Lower lobe of right lung (tissue), 2 donors: ENCODE results near the gene RAB4B. TPM values are rescaled to one million over a fixed set of nuclear protein-coding genes. Genes with fewer than 3 reads are reported as not detected.
A peak's percentile ranks its signal among the peaks of the same experiment; 100 is the strongest.
"Not testable (repeated sequence)": the region's sequence is repeated elsewhere in the genome, so short reads cannot be mapped to it uniquely, and the experiment has no call there.

ENCODE experiments used
- ATAC-seq, 2 donors: fragments of 200-7000 bp; cut with Tn5 transposase; one replicate each; pipeline ENCODE4 v1.9.1; 2020 to 2022; ENCODE audit warnings: mild to moderate bottlenecking in 2 of 2, moderate library complexity in 2 of 2
- DNase-seq: peaks from one replicate; pipeline ENCODE4 v3.0.0-alpha.2; 2020
- H3K27ac ChIP-seq: fragments of 200-600 bp; one replicate; pipeline ENCODE4 v1.8.0; 2022
- H3K27me3 ChIP-seq: fragments of 200-600 bp; one replicate; pipeline ENCODE4 v1.8.0; 2022; ENCODE audit warnings: low read depth
- H3K36me3 ChIP-seq: fragments of 200-600 bp; one replicate; pipeline ENCODE4 v1.8.0; 2022; ENCODE audit warnings: mild to moderate bottlenecking
- H3K4me1 ChIP-seq: fragments of 200-600 bp; one replicate; pipeline ENCODE4 v1.8.0; 2022
- H3K4me3 ChIP-seq: fragments of 200-600 bp; one replicate; pipeline ENCODE4 v1.8.0; 2022; ENCODE audit warnings: mild to moderate bottlenecking
- H3K9me3 ChIP-seq: fragments of 200-600 bp; one replicate; pipeline ENCODE4 v1.8.0; 2022
- CTCF ChIP-seq: fragments of 200-600 bp; IDR thresholded peaks from one replicate; pipeline ENCODE4 v1.8.0; 2022; ENCODE audit warnings: antibody characterized with exemption, mild to moderate bottlenecking
- intact Hi-C: fragments of 100-400 bp; cut with DNase I; formaldehyde crosslinking; loops from one replicate; pipeline ENCODE4 v1.11.0; 2022
- total RNA-seq: library from RNA; stranded (reverse); fragmentation: NEBNext Ultra II Directional; extraction: Animal tissue kit (Norgen Biotek cat#: 25700); gene quantifications from one replicate; pipeline ENCODE4 v1.2.1, GENCODE V29; 2021
- donor health status: DM: no; HTN: yes; CAD: no; lungs with severe emphysema.

RAB4B gene
- total RNA-seq, 1 donor from 2014 or later: 48.5 TPM

DNA sequence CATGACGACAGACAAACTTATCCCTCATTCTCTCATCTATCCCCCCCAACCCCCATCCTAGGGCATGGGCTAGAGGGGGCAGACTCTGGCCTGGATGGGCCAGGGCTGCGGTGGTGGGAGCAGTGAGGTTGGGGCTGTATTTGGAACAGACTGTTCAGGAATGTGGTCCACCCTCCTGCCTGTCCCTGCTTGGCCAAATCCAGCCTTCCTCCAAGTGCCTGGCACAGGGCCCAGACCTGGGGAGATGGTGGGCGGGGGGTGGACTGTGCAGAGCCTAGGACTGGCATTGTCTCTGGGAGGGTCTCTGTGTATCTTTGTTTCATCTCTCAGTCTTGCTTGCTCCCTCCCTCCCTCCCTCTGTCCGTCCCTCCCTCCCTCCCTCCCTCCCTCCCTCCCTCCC lies 35.1 kb downstream of the RAB4B start:
- no peak for TF ChIP-seq CTCF
- no peaks in the 10 kb centered on the region for H3K9me3 ChIP-seq
- peak; percentile 11 to 16 for ATAC-seq
- no peak overlapping the region for H3K27ac ChIP-seq
- no peaks in the 10 kb centered on the region for H3K27me3 ChIP-seq
- H3K36me3 ChIP-seq: peaks cover 19% of the 10 kb centered on the region
- peak; percentile 61 for DNase-seq
- H3K4me1 ChIP-seq: peaks cover 47% of the 10 kb centered on the region
- intact Hi-C loops: no loop called here
- no peak overlapping the region for H3K4me3 ChIP-seq

- no peak overlapping the region for H3K27ac ChIP-seq
- DNase-seq (peak; percentile 22), ATAC-seq (no peak)
- H3K9me3 ChIP-seq: no peaks in the 10 kb centered on the region
- intact Hi-C loops: no loop called here
- H3K27me3 ChIP-seq: no peaks in the 10 kb centered on the region
- peaks cover 46% of the 10 kb centered on the region for H3K4me1 ChIP-seq
- H3K4me3 ChIP-seq: no peak overlapping the region
- H3K36me3 ChIP-seq: no peaks in the 10 kb centered on the region
- no peak for TF ChIP-seq CTCF
Observed at GRCh38 chr19:40815223-40815622, 37.2 kb downstream of the RAB4B start.

GRCh38 chr19:40818480-40819399 lies 40.7 kb downstream of the RAB4B start:
- H3K27ac ChIP-seq: peak overlapping the region; percentile 34
- peak; percentile 87 for DNase-seq
- peak; percentile 86 to 91 for ATAC-seq
- peaks cover 38% of the 10 kb centered on the region for H3K4me1 ChIP-seq
- H3K27me3 ChIP-seq, intact Hi-C loops, H3K9me3 ChIP-seq, H3K36me3 ChIP-seq: not testable (repeated sequence)
- peak; percentile 45 for TF ChIP-seq CTCF
- H3K4me3 ChIP-seq: peak overlapping the region; percentile 46

GRCh38 chr19:40819479-40820234 lies 41.6 kb downstream of the RAB4B start:
- peak; percentile 77 for TF ChIP-seq CTCF
- Histone ChIP-seq H3K27ac (peak overlapping the region; percentile 32), H3K4me1 (peaks cover 38% of the 10 kb centered on the region)
- H3K4me3 ChIP-seq, H3K36me3 ChIP-seq, H3K27me3 ChIP-seq, intact Hi-C loops, H3K9me3 ChIP-seq: not testable (repeated sequence)
- ATAC-seq (peak; percentile 67 to 80), DNase-seq (peak; percentile 57)

DNA sequence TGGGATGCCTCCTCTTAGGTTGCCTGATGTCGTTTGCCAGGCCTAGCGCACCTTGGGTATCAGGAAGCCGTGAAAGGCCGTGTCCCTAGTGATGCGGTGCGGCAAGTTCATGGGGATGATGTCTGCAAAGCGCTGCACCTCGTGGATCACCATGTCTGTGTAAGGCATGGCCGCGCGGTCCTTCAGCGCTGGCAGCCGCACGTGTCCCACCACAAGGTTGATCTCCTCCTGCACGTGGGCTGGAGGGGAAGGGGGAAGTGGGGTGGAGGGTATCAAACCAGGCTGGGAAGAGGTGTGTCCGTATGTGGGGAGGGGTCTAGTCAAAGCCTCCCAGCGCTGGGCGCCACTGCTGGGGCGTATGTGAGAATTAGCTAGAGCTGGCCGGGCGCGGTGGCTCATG lies 44.1 kb downstream of the RAB4B start:
- Histone ChIP-seq H3K36me3 (peaks cover 8% of the 10 kb centered on the region), H3K9me3 (no peaks in the 10 kb centered on the region), H3K27ac (peak overlapping the region; percentile 49), H3K4me1 (peaks cover 38% of the 10 kb centered on the region), H3K27me3 (no peaks in the 10 kb centered on the region), H3K4me3 (no peak overlapping the region)
- ATAC-seq (no peak), DNase-seq (peak; percentile 46)
- intact Hi-C loops: no loop called here
- TF ChIP-seq CTCF: no peak

DNA sequence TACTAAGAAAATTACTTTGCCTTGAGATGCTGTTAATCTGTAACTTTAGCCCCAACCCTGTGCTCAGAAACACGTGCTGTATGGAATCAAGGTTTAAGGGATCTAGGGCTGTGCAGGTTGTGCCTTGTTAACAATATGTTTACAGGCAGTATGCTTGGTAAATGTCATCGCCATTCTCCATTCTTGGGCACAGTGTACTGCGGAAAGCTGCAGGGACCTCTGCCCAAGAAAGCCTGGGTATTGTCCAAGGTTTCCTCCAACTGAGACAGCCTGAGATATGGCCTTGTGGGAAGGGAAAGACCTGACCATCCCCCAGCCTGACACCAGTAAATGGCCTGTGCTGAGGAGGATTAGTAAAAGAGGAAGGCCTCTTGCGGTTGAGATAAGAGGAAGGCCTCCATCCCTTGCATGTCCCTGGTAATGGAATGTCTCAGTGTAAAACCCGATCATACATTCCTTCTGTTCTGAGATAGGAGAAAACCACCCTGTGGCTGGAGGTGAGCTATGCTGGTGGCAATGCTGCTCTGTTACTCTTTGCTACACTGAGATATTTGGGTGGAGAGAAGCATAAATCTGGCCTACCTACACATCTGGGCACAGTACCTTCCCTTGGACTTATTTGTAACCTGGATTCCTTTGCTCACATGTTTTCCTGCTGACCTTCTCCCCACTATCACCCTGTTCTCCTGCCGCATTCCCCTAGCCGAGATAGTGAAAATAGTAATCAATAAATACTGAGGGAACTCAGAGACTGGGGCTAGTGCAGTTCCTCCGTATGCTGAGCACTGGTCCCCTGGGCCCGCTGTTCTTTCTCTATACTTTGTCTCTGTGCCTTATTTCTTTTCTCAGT lies 44.9 kb downstream of the RAB4B start:
- H3K36me3 ChIP-seq, H3K4me3 ChIP-seq, intact Hi-C loops, H3K27me3 ChIP-seq, H3K9me3 ChIP-seq, ATAC-seq: not testable (repeated sequence)
- DNase-seq: peak; percentile 49
- Histone ChIP-seq H3K4me1 (peaks cover 37% of the 10 kb centered on the region), H3K27ac (peak overlapping the region; percentile 49)

DNA sequence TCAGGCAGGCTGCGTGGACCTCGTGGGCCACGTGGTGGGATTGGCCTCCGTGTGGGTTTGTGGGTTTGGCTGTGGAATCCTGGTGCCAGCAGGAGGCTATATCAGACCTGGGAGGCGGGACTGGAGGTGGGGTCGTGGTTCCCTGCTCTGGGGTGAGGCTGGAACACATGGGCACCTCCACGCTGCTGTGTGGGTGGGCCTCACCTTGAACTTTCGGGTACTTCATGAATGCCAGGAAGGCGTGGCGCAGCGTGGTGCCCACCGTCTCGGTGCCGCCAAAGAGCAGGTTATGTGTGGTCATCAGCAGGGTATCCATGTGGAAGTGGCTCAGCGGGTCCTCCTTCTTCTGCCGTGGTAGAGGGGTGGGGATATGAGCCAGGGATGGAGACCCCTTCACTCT lies 46.9 kb downstream of the RAB4B start:
- peaks cover 17% of the 10 kb centered on the region for H3K4me1 ChIP-seq
- H3K36me3 ChIP-seq, H3K4me3 ChIP-seq, H3K27ac ChIP-seq, ATAC-seq, intact Hi-C loops, H3K27me3 ChIP-seq, H3K9me3 ChIP-seq: not testable (repeated sequence)
- DNase-seq: peak; percentile 43
